ENCODE data around the gene MYL1.

The MYL1 gene

GRCh38 chr2:210264282-210264681 is 50.7 kb downstream of the MYL1 start:
- no peak for DNase-seq

GRCh38 chr2:210263841-210264240 is 51.1 kb downstream of the MYL1 start:
- DNase-seq: no peak

DNA sequence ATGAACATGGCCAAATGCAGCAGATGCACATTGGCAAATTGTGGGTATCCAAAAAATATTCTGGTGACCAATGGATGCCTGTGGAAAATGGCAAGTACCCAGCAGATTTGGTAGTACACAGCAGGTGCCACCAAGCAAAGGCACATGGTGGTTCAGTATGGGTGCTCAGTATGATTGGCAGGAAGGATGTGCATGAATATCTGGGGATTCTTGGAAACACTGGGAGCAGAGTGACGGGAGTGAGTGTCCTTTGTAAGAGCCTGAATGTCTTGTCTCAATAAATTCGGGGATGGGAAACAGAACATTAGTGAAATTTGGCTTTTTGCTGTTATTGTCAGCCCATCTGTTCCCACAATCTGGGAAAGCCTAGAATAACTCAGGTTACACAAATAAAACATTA is 52.9 kb downstream of the MYL1 start:
- peak; percentile 37 for DNase-seq

DNA sequence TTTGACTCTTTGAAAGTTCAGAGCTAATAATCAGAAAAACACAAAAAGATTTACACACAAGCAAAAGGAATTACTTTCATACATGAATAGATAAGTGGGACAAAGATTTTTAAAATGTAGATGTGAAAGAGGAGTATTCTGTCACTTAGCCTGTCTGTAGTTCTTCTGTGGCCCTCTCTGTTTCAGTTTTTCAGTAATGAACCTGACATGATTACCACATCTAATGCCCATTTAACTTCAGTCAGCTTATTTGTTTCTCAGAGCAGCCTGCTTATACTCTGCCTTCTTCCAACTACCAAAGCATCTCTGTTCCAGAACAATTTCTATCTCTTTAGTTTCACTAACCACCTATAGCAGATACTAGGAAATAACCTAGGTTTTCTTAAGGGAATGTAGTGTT is 55.3 kb downstream of the MYL1 start:
- DNase-seq: no peak

DNA sequence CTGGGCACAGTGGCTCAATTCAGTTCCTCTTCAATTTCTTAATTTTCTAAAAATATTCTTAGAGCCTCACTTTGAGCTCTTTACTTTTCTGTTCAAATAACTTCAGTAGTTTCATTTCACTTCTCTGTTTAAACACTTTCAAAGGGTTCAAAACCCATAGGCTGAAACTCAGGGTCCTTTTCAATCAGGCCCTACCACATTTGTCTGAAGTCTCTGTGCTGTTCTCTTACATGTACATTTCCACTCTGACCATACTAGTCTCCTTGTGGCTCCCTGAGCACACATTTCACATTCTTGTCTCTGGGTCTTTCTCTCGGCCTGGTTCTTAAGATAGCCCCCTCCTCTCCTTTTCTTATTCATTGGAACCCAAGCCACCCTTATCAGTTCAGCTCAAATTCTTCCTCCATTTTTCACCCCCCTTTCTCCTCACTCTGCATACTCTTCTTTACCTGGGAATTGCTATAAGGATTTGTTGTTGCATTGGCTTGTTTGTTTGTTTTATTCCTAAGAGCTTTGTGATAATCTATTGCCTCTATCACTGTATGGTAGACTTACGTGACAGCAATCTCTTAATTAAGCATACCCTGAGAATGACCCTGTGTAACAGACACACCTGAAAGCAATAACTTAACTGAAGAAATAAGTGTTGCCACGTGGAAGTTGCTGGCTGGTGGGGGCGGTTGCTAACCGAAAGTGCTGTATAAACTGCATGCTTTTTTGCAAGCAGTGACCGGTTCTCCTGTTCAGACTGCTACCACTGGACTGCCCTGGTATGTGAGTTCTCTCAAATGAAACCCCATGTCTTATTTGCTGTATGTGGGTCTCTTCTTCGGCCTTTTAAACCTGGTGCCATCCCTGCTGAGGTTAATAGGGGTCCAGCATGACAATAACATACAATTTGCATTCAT is 62.0 kb downstream of the MYL1 start:
- no peak for DNase-seq

DNA sequence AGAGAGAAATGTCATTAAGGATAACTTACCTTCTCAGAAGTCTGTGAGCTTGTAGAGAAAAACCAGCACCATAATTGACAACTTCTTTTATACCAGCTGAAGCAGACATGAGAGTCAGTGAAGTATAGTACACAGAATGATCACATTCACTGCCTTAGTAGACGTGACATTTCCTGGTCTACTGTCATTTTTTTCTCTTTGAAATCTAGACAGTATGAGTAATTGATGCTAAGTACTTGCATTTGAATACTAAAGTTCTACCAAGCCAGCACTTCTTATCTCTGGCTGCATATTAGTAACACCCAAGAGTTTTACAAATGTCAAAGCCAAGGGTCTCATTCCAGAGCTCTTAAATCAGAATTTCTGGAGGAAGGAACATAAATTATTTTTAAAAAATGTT is 64.4 kb downstream of the MYL1 start:
- no peak for DNase-seq

All from NCI-H1694 (cell line).